ENCODE measurements around the gene LETM1.
"Not testable (repeated sequence)": the region's sequence is repeated elsewhere in the genome, so short reads cannot be mapped to it uniquely, and the experiment has no call there.

Gene LETM1

DNA sequence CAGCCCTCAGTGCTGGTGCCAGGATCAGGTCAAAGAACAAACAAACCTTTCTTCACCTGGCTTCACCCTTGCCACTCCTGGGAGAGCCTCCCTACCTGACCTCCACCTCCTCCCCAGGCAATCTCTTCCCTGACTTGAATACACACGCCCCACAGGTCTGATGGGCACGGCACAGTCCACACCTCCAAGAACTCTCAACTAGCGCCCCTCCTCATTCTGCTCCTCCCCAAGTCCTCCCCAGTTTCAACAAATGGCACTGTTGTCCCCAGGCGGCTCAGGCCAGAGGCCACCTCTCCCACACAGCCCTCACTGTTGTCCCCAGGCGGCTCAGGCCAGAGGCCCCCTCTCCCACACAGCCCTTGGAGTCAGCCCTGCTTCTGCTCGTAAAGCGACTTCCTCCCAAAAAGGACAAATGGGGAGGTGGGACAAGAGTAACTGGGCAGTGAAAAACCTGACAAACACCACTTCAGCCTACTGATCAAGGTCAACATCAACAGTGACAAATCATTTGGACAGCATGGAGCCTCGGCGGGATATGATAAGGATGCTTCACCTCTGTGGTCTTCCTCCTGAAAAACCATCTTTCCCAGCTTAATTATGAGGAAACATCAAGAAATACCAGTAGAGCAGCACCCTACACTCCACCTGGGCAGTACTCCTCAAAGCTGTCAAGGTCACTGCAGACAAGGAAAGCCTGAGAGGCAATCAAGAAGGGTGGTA is 2.9 kb downstream of the LETM1 start:
- no peak for DNase-seq (ENCODE audit: low read depth in 1 of 2, low spot score in 1 of 2)

DNA sequence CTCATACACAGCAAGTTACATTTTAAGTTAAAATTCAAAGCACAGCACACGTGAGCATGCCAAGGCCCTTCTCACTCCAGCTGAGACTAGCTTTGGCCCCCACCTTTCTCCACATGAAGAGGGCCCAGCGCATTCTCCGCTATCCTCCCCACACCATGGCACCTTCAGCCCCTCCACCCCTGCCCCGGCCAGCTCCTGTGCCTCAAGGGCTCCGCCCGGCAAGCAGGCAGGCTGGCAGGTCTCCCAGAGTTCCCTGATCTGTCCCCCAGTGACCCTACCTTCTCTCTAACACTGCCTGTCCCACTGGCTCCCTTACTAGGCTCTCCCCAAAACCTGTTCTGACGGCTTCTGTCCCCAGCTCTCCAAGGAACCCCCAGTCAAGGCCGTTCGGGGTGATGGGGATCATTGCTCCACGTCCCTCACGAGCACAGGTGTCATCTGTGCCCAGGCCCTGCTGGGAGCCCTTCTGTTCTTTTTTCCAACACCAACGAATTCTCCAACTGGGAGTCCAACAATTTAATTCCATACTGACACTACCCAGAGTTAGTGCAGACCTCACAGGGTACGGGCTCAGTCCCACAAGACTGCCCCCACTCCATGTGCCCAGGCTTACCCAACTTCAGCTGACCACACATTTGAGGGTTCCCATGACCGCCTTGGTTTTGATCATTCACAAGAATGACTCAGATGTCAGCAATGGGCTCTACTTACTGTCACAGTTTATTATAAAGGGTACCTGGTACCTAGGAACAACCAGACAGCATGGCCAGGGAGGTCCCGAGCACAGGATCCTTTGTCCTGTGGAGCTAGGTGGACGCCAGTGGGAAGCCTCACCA is 4.2 kb downstream of the LETM1 start:
- no peak for DNase-seq (ENCODE audit: low read depth in 1 of 2, low spot score in 1 of 2)

DNA sequence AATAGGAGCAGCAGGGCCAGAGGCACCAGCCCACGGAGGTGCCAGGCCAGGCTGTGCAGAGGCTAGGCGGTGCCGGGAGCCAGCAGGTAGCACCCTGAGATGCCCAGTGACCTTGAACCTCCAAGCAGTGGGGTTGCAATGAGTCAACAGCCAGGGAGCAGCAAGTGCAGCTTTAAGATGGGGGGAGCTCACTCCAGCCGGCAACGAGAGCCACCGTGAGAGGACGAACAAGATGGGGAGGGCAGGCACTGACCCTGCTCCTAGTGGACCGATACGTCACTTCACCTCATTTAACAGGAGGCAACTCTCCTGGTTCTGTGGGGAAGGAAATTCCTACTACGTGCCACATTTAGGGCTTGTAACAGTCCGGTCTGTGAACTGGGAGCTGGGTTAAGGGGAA is 4.8 kb downstream of the LETM1 start:
- no peak for DNase-seq (ENCODE audit: low read depth in 1 of 2, low spot score in 1 of 2)

DNA sequence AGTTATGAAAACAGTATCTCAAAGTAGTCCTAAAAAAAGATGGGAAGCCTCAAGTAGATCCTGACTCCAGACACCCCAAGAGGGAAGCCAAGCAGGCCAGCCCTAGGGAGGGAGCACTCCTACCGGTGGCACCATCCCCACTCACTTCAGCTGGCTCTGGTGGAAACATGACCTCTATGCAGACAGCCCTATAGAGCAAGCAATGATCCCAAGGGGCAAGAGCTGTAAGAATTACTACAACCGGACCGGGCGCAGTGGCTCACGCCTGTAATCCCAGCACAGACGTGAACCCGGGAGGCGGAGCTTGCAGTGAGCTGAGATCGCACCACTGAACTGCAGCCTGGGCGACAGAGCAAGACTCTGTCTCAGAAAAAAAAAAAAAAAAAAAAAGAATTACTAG is 5.7 kb downstream of the LETM1 start:
- DNase-seq (ENCODE audit: low read depth in 1 of 2, low spot score in 1 of 2) = no peak

DNA sequence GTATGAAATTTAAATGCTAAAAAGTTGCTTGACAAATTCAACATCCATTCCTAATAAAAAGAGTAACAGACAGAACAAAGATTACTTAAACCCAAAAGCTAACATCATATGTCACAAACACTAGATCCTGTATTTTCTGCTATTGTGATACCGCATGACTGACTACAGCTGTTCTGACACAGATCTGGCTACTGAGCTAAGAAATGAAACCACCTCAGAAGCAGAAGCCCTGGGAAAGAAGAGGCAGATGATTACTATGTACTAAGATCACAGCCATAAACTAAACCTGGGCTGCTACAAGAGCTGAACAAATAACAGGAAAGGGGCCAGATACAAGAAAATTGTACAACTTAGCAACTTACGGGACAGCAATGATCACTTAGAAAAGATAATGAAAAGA is 9.4 kb downstream of the LETM1 start:
- no peak for DNase-seq (ENCODE audit: low read depth in 1 of 2, low spot score in 1 of 2)

DNA sequence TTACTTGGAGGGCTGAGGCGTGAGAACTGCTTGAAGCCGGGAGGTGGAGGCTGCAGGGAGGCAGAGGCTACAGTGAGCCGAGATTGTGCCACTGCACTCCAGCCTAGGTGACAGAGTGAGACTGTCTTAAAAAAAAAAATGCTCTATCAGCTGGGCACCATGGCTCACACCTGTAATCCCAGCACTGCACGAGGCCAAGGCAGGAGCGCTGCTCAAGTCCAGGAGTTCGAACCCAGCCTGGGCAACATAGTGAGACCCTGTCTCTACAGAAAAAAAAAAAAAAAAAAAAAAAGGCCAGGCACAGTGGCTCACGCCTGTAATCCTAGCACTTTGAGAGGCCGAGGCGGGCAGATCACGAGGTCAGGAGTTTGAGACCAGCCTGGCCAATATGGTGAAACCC is 11.3 kb downstream of the LETM1 start:
- not testable (repeated sequence) for DNase-seq (ENCODE audit: low read depth in 1 of 2, low spot score in 1 of 2)

DNA sequence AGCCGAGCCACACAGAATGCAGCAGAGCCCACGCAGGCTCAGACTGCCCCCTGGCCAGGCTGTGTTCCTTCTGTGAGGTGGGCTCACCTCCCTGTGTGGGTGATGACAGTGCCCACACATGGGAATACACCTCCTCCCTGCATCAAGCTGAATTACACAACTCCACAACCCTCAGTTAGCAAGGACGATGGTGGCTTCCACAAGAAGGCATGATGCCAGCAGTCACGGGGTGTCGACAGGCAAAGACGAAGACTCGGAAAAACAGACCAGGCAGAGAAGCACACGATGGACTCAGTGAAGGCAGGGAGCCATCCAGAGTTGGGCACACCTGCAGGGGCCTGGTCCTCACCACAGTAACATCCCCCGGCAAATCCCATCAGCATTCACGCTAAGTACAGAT is 12.1 kb downstream of the LETM1 start:
- no peak for DNase-seq (ENCODE audit: low read depth in 1 of 2, low spot score in 1 of 2)

DNA sequence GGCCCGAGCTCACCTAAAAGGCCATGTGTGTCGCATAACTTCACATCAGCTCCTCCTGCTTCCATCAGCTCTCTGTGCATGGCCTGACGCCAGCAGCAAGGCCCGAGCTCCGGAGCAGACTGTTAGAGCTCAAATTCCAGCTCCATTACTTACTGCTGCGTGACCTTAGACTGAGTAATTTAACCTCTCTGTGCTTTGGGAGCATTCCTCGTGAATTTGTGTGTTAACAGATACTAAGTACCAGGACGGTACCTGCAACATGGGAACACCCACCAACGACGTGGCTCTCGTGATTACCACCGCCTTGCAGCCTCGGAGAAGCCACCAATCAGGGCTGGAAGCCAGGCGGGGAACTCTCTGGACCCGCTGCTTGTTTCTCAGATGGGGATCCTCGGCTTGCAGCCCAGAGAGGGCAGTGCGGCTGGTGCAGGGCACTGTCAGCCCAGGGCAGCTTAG is 12.9 kb downstream of the LETM1 start:
- DNase-seq (ENCODE audit: low read depth in 1 of 2, low spot score in 1 of 2) = no peak

DNA sequence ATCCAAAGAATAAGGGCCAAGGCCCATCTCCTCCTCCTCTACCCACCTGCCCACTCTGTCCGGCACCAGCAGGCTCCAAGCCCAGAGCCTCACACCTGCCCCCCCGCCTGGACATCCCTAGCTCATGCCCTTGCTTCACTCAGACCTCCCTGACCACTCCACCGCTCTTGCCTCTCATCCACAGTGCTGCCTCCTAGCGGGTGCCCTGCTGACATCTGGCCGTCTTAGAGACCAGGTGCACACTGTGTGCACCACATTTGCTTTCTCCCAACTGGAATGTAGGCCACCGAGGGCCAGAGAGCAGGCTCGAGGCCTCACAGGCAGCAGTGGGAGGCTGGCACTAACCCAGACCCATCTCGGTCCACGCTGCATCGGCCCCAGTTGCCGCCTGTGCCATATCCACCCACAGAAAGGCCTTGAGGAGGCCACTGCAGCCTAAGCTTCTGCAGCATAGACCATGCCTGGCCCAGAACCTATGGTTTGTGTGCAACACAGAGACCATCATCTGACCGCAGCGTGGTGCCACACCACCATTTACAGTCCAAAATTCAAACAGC is 13.5 kb downstream of the LETM1 start:
- DNase-seq (ENCODE audit: low read depth in 1 of 2, low spot score in 1 of 2) = no peak

DNA sequence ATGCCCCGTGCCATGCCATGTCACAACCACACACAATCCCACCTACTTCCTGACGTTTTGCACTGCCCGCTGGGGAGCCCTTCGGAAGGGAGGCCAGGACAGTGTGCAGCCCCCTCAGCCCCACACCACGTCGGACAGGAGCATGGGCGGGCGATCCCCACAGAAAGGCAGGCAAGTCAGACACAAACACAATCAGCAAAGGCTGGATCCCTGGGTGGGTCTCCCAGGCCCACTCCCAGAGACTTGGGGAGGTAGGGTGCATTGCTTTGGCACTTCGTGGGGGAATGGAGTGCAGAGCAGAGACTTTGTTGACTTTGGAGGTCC is 14.1 kb downstream of the LETM1 start:
- no peak for DNase-seq (ENCODE audit: low read depth in 1 of 2, low spot score in 1 of 2)

DNA sequence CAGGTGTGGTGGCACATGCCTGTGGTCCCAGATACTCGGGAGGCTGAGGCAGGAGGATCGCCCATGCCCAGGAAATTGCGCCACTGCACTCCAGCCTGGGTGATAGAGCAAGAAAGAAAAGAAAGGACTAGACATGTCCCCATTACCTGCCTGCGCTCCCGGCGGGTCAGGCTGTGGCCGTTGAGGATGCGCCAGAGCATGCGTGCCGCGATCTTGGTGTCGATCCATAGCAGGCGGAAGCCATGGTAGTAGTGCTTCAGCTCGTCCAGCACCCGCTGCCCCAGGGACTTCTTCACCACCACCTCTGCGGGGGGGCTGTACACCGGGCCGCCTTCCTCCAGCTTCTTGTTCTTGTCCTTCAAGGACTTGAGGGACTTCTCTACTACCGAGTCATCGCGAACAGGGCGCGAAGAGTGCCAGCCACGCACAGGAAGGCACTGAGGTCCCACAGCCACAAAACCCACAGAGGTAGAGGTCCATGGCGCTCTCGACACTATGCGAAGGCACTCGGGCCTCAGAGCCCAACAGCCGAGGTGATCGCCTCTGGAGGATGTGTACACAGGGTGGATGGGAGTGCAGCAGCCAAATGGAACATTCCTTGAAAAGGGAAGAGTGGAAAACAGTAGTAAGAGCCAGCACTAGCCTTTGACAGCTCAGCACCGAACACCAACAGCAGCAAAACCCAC is 14.6 kb downstream of the LETM1 start:
- no peak for DNase-seq (ENCODE audit: low read depth in 1 of 2, low spot score in 1 of 2)

DNA sequence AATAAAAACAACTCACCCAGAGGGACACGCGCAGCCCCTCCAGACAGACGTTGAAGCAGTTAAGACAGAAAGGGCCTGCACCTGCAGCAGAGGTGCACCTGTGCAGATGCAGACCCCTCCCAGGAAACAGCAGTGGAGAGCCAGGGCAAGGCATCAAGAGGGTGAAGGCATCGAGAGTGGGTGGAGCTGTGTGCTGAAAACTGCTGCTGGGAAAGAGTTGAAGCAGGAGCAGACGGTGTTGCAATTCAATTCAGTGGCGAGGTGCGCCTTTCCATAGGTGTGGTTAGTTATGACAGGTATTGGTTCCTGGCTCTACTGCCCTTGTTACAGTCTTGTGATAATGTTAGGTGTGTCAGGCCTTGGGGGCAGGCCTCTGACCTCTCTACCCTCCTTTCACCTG is 16.7 kb downstream of the LETM1 start:
- DNase-seq (ENCODE audit: low read depth in 1 of 2, low spot score in 1 of 2) = no peak

DNA sequence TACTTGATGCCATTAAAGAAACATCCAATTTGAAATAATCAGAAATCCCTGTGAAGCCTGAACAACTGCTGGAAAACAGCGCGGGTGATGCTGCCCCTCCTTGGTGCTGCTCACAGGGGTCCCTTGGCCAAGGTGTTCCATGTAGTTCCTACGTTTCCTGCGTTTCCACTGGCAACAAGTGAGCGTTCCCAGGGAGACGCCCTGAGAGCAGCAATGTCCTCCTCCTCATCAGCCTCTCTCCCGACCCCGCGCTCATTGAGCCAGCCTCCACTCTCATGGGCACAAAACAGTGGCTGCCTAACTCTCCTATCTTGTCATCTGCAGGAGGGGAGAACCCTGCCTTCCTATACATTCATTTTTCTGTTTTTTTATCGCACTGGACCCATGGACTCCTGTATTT is 18.9 kb downstream of the LETM1 start:
- DNase-seq (ENCODE audit: low read depth in 1 of 2, low spot score in 1 of 2) = no peak

DNA sequence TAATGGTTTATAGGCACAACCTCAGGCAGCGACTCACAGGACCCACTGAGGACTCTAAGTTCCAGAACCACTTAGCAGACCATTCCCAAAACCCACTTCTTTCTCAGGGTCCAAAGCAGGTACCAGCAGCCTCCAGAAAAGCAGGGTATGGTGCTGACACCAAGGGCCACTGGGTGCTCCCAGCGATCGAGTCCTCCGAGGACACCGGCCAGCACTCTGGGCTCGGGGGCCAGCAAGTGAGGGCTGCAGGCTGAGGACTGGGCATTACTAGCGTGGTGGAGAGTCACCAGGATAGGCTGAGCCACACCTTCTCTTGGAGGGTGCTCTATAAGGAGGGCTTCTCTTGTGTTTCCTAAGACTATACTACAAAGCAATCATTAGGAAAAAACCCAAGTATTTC is 19.3 kb downstream of the LETM1 start:
- no peak for DNase-seq (ENCODE audit: low read depth in 1 of 2, low spot score in 1 of 2)

DNA sequence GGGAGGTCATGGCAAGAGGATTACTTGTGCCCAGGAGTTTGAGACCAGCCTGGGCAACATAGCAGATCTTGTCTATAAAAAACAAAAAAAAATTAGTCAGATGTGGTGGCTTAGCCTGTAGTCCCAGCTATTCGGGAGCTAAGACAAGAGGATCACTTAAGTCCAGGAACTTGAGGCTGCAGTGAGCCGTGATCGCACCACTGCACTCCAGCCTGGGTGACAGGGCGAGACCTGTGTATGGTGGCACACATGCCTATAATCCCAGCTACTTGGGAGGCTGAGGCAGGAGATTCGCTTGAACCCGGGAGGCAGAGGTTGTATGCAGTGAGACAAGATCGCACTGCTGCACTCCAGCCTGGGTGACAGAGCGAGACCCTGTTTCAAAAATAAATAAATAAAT is 20.1 kb downstream of the LETM1 start:
- not testable (repeated sequence) for DNase-seq (ENCODE audit: low read depth in 1 of 2, low spot score in 1 of 2)

DNA sequence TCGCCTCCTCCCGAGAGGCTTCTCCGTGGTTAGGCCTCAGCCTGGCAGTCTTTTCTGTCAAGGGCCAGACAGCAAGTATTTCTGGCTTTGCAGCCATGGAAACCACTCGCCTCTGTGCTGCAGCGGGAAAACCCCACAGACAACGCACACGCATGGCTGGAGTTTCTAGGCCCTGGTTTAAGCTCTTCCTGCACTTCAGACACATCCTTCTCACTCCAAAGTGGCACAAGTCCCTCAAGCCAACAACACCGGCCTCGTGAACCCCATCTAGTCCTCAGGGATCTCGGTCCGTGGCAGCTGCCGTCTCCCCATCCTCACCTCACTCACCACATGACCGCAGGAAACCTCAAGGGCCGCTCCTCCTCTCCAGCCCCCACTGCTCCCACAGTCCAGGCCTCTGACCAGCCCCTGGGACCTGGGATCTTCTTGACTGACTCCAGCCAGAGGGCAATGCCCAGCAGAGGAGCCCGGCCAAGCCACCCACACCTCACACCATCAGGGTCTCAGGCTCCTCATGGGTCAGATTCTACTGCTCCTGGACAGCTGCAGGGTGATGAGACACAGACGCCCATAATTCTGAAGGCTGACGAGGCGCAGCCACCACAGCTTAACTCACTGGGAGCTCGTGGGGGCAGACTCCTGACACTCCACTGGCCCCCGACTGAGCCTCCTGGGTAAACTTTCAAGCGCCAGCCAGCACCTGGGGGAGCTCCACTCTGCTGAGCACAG is 21.7 kb downstream of the LETM1 start:
- no peak for DNase-seq (ENCODE audit: low read depth in 1 of 2, low spot score in 1 of 2)

DNA sequence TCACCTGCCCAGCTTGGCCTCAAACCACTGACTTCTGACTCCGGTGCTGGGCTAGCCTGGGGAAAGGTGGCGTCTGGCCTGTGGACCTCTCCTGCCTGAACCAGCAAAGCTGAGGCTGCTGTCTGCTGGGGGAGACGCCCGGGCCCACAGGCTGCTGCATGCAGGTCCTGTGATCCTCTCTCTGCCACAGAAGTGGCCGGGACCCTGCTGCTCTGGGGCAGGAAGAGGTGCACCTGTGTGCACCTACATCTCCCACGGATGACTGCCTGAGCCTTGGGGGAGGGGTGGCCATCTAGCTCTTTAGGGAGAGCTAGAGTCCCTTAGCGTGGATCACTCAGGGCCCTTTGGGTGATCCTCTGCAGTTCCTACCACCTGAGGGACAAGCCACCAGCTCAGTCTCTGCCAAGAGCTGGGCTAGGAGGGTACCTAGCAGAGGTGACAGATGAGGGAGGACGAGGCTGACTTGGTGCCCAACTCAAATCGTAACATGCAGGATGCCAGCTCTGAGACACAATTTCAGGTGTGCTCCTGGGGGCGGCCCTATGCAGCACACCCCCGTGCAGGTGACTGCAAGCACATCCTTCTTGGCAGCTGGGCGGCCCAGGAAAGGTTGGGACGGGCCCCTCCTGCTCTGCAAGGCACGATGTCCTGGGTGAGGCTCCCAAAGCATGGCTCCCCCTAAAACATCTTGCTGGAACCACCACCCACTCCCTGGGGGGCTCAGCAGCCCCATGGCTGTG is 22.5 kb downstream of the LETM1 start:
- DNase-seq (ENCODE audit: low read depth in 1 of 2, low spot score in 1 of 2) = no peak

DNA sequence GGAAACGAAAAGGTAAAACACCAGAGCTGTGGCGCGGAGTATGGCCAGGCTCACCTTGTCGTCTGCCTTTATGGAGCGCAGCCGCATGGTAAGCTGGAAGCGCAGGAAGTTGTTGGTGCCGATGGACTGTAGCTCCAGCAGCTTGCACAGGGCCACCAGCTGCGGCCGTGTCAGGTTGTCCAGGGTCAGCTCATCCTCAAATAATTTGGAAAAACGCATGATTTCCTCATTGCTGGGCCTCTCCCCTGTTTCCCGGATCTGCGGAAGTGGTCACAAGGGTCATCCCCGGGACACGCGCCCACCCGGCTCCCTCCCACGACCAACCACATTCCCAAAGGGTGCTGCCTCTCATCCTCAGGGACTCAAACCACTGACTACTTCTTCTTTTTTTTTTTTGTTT is 23.3 kb downstream of the LETM1 start:
- no peak for DNase-seq (ENCODE audit: low read depth in 1 of 2, low spot score in 1 of 2)

DNA sequence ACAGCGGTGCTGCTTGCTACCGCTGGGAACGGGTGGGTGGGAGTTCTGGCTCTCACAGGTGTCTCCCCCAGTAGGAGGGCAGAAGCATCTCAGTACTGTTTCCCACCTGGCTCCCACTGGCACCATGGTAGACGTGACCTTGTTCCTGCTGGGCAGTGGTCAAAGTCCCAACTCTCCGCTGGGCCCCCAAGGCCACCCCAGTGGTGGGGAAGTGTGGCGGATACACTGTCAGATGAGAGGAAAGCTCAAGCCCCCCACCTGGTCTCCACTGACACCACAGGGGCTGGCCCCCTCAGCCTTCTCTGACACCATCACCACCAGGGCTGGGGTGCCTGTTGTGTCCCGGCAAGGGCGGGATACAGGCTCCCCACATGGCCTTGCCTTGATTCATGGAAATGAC is 24.6 kb downstream of the LETM1 start:
- no peak for DNase-seq (ENCODE audit: low read depth in 1 of 2, low spot score in 1 of 2)

DNA sequence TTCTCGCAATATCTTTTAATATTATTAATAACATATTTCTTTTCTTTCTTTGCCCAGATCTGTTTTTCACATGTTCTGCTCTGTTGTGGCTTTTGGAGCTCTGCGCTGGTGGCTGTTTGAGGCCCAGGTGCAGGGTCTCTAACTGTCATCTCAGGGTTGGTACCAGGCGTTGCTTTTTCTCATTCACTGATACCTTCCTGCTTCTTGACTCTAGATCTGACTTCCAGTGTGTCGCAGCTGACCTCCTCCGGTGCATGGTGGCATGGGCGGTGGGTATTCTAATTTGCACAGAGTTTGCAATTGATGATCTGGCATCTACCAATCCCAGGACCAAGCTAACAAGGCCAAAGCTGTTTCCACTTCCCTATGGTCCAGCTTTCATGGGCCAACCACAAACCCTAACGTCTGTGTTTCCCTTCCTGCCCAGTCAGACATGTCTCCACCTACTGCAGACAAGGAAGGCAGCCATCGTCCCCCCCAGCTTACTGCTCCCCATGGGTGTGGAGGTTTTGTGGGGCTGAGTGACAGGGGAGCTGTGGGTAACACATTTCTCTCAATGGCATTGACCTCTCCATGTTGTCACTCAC is 25.2 kb downstream of the LETM1 start:
- DNase-seq (ENCODE audit: low read depth in 1 of 2, low spot score in 1 of 2) = no peak
